Measurements from ENCODE around the gene NUP205.

DNA sequence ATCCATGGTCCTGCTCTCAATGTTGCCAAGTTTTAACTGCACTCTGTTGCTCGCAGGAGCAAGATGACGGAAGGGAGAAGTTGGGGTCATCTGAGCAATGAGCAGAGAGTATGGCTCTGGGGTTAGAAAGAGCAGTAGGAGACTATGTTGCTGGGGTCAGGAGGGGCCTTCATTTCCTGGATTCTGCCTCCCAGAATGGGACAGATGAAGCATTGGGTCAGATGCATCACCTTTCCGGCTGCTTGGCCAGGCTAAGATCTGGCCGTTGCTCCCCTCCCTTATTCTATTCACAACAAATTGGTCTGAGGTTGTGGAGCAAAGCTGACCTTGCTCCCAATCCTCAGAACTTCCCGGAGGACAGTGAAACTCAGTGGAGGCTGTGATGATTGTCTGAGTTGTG, 127.0 kb downstream of the NUP205 start:
- TF ChIP-seq, protein P1, sequence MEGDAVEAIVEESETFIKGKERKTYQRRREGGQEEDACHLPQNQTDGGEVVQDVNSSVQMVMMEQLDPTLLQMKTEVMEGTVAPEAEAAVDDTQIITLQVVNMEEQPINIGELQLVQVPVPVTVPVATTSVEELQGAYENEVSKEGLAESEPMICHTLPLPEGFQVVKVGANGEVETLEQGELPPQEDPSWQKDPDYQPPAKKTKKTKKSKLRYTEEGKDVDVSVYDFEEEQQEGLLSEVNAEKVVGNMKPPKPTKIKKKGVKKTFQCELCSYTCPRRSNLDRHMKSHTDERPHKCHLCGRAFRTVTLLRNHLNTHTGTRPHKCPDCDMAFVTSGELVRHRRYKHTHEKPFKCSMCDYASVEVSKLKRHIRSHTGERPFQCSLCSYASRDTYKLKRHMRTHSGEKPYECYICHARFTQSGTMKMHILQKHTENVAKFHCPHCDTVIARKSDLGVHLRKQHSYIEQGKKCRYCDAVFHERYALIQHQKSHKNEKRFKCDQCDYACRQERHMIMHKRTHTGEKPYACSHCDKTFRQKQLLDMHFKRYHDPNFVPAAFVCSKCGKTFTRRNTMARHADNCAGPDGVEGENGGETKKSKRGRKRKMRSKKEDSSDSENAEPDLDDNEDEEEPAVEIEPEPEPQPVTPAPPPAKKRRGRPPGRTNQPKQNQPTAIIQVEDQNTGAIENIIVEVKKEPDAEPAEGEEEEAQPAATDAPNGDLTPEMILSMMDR (IDR thresholded peaks at IDR 0.05) = no peak
- no peak for TF ChIP-seq POLR2A (IDR thresholded peaks at IDR 0.05)

Data from uterus (tissue), 2 donors.